HL-60 (cell line): ENCODE results near the gene TBC1D22B.
"Not testable (repeated sequence)": the region's sequence is repeated elsewhere in the genome, so short reads cannot be mapped to it uniquely, and the experiment has no call there.

Source experiments
- DNase-seq, 2 experiments: peaks; one replicate each; pipeline ENCODE4 v3.0.0-alpha.2; 2010 to 2020; ENCODE audit warnings: low read depth in 1 of 2, low spot score in 1 of 2
- H3K27ac ChIP-seq: fragments of 250-450 bp; sonication (Bioruptor Pico); replicated peaks from 2 replicates; pipeline ENCODE4 v1.5.1; 2020; ENCODE audit warnings: mild to moderate bottlenecking, moderate library complexity
- H3K27me3 ChIP-seq: fragments of 250-450 bp; sonication (Bioruptor Pico); 2 replicates; pipeline ENCODE4 v1.5.1; 2021; ENCODE audit warnings: mild to moderate bottlenecking, moderate library complexity; ENCODE audit not compliant: insufficient read depth, poor library complexity, severe bottlenecking
- H3K4me3 ChIP-seq: replicated peaks from 2 replicates; pipeline ENCODE4 v1.5.1; 2011; ENCODE audit warnings: mild to moderate bottlenecking, control low read depth, low read length; ENCODE audit not compliant: insufficient read depth
- GABPA ChIP-seq: IDR thresholded peaks from 2 replicates; pipeline ENCODE4 v1.6.1; 2012; ENCODE audit warnings: low read depth
- POLR2AphosphoS5 ChIP-seq: IDR thresholded peaks from 2 replicates; pipeline ENCODE4 v1.6.1; 2012; ENCODE audit warnings: low read depth
- SPI1 ChIP-seq: IDR thresholded peaks from 2 replicates; pipeline ENCODE4 v1.6.1; 2012; ENCODE audit warnings: low read depth, mild to moderate bottlenecking, borderline replicate concordance
- TF ChIP-seq, protein P1 (sequence below): IDR thresholded peaks from one replicate; pipeline ENCODE4 v1.5.1; 2011; ENCODE audit warnings: low read length, control low read depth, inconsistent platforms; ENCODE audit not compliant: insufficient read depth
- TF ChIP-seq, protein P2 (sequence below): IDR thresholded peaks from 2 replicates; pipeline ENCODE4 v1.6.1; 2012; ENCODE audit warnings: low read depth; ENCODE audit not compliant: insufficient replicate concordance

The TBC1D22B gene

DNA sequence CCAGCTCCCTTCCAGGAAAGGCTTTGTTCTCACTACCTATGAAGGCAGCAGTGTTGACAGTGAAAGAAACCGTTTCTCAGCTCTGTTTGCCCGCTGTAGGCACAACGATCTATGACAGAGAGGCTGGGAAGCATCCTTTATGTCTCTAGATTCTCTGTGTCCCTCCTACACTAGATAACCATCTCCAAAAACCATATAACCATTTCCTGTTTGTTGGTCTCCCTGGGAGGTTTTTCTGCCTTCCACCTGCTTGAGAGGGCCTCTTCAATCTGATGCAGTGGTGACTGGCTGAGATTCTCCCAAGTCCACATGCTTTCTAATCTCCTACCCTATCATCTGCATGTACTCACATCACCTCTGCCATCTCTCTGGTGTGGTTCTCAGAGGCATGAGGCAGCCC is 32.4 kb downstream of the TBC1D22B start:
- TF ChIP-seq, protein P1, sequence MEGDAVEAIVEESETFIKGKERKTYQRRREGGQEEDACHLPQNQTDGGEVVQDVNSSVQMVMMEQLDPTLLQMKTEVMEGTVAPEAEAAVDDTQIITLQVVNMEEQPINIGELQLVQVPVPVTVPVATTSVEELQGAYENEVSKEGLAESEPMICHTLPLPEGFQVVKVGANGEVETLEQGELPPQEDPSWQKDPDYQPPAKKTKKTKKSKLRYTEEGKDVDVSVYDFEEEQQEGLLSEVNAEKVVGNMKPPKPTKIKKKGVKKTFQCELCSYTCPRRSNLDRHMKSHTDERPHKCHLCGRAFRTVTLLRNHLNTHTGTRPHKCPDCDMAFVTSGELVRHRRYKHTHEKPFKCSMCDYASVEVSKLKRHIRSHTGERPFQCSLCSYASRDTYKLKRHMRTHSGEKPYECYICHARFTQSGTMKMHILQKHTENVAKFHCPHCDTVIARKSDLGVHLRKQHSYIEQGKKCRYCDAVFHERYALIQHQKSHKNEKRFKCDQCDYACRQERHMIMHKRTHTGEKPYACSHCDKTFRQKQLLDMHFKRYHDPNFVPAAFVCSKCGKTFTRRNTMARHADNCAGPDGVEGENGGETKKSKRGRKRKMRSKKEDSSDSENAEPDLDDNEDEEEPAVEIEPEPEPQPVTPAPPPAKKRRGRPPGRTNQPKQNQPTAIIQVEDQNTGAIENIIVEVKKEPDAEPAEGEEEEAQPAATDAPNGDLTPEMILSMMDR, result no peak
- no peak for TF ChIP-seq GABPA
- TF ChIP-seq SPI1, result no peak
- TF ChIP-seq, protein P2, sequence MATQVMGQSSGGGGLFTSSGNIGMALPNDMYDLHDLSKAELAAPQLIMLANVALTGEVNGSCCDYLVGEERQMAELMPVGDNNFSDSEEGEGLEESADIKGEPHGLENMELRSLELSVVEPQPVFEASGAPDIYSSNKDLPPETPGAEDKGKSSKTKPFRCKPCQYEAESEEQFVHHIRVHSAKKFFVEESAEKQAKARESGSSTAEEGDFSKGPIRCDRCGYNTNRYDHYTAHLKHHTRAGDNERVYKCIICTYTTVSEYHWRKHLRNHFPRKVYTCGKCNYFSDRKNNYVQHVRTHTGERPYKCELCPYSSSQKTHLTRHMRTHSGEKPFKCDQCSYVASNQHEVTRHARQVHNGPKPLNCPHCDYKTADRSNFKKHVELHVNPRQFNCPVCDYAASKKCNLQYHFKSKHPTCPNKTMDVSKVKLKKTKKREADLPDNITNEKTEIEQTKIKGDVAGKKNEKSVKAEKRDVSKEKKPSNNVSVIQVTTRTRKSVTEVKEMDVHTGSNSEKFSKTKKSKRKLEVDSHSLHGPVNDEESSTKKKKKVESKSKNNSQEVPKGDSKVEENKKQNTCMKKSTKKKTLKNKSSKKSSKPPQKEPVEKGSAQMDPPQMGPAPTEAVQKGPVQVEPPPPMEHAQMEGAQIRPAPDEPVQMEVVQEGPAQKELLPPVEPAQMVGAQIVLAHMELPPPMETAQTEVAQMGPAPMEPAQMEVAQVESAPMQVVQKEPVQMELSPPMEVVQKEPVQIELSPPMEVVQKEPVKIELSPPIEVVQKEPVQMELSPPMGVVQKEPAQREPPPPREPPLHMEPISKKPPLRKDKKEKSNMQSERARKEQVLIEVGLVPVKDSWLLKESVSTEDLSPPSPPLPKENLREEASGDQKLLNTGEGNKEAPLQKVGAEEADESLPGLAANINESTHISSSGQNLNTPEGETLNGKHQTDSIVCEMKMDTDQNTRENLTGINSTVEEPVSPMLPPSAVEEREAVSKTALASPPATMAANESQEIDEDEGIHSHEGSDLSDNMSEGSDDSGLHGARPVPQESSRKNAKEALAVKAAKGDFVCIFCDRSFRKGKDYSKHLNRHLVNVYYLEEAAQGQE, result no peak
- no peak for TF ChIP-seq POLR2AphosphoS5
- no peak for DNase-seq
- H3K4me3 ChIP-seq, result no peak overlapping the region
- no peaks in the 10 kb centered on the region for H3K27me3 ChIP-seq
- no peak overlapping the region for H3K27ac ChIP-seq

DNA sequence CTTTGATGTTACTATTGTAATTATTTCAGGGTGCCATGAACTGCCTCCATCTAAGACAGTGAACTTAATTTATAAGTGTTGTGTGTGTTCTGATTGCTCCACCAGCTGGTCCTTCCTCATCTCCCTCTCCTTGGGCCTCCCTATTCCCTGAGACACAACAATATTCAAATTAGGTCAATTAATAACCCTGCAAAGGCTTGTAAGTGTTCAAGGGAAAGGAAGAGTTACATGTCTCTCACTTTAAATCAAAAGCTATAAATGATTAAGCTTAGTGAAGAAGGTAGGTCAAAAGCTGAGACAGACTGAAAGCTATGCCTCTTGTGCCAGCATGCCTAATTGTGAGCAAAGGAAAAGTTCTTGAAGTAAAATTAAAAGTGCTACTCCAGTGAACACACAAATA is 35.9 kb downstream of the TBC1D22B start:
- H3K27ac ChIP-seq, result no peak overlapping the region
- TF ChIP-seq GABPA (no peak), SPI1 (no peak), POLR2AphosphoS5 (no peak)
- TF ChIP-seq, protein P2, result no peak
- TF ChIP-seq, protein P1, result no peak
- no peak overlapping the region for H3K4me3 ChIP-seq
- DNase-seq, result no peak
- H3K27me3 ChIP-seq, result no peaks in the 10 kb centered on the region

DNA sequence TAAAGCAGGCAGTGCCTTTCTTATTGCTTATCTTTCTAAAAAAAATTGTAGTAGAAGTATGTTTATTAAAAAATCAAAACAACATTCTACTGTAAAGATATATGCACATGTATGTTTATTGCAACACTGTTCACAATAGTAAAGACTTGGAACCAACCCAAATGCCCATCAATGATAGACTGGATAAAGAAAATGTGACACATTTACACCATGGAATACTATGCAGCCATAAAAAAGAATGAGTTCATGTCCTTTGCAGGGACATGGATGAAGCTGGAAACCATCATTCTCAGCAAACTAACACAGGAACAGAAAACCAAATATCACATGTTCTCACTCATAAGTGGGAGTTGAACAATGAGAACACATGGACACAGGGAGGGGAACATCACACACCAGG is 40.1 kb downstream of the TBC1D22B start:
- H3K27ac ChIP-seq, H3K4me3 ChIP-seq, DNase-seq, H3K27me3 ChIP-seq: not testable (repeated sequence)

DNA sequence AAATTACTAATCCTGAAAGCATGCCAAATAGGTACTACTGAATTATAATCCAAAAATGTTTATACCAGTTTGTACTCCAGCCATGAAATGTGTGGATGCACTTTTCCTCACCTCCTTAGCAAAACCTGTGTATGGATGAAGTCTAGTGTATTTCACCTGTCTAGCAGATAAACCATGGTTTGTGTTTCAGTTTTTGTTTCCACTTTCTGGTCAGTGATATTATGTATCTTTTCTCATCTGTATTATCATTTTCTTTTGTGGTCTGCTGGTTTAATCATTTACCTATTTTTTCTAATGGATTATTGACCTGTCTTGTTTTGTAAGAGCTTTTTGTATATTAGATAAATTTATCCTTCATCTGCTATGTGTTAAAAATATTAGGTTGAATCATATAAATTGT is 41.4 kb downstream of the TBC1D22B start:
- TF ChIP-seq, protein P1, result no peak
- TF ChIP-seq GABPA (no peak), POLR2AphosphoS5 (no peak), SPI1 (no peak)
- H3K27me3 ChIP-seq, result no peaks in the 10 kb centered on the region

More for the DNA sequence above, 41.4 kb downstream of the TBC1D22B start:
- no peak overlapping the region for H3K4me3 ChIP-seq
- no peak overlapping the region for H3K27ac ChIP-seq
- no peak for DNase-seq
